ENCODE data around the gene SHROOM4. TPM values are rescaled to one million over a fixed set of nuclear protein-coding genes. Genes with fewer than 3 reads are reported as not detected.

The SHROOM4 gene
- total RNA-seq, 1 donor from 2014 or later, result 5.7 TPM

- DNase-seq (ENCODE audit: low spot score, unreplicated experiment), result no peak
- Mint-ChIP-seq H3K9me3 (ENCODE audit: low read depth) (peaks cover 29% of the 10 kb centered on the region), H3K36me3 (ENCODE audit: insufficient read depth) (no peaks in the 10 kb centered on the region), H3K4me1 (ENCODE audit: low read depth) (no peaks in the 10 kb centered on the region), H3K27ac (no peak overlapping the region), H3K27me3 (no peaks in the 10 kb centered on the region), H3K4me3 (ENCODE audit: low read depth) (no peak overlapping the region)
- TF ChIP-seq CTCF (IDR thresholded peaks at IDR 0.05; ENCODE audit: unreplicated experiment), result no peak
Measured at GRCh38 chrX:50852524-50852923, 38.5 kb upstream of the SHROOM4 start.

- TF ChIP-seq CTCF (IDR thresholded peaks at IDR 0.05; ENCODE audit: unreplicated experiment), result no peak
- no peak overlapping the region for H3K27ac Mint-ChIP-seq
- peaks cover 2% of the 10 kb centered on the region for H3K36me3 Mint-ChIP-seq (ENCODE audit: insufficient read depth)
- no peak for DNase-seq (ENCODE audit: low spot score, unreplicated experiment)
- H3K9me3 Mint-ChIP-seq (ENCODE audit: low read depth), result peaks cover 24% of the 10 kb centered on the region
- no peak overlapping the region for H3K4me3 Mint-ChIP-seq (ENCODE audit: low read depth)
- H3K4me1 Mint-ChIP-seq (ENCODE audit: low read depth), result no peaks in the 10 kb centered on the region
- no peaks in the 10 kb centered on the region for H3K27me3 Mint-ChIP-seq
Measured at GRCh38 chrX:50842221-50842620, 28.2 kb upstream of the SHROOM4 start.

GRCh38 chrX:50839730-50840129 is 25.7 kb upstream of the SHROOM4 start:
- no peak overlapping the region for H3K27ac Mint-ChIP-seq
- DNase-seq (ENCODE audit: low spot score, unreplicated experiment), result no peak

GRCh38 chrX:50838820-50839600 is 25.0 kb upstream of the SHROOM4 start:
- Mint-ChIP-seq H3K9me3 (ENCODE audit: low read depth) (peaks cover 32% of the 10 kb centered on the region), H3K27me3 (no peaks in the 10 kb centered on the region), H3K36me3 (ENCODE audit: insufficient read depth) (no peaks in the 10 kb centered on the region), H3K27ac (no peak overlapping the region), H3K4me1 (ENCODE audit: low read depth) (no peaks in the 10 kb centered on the region), H3K4me3 (ENCODE audit: low read depth) (no peak overlapping the region)
- TF ChIP-seq CTCF (IDR thresholded peaks at IDR 0.05; ENCODE audit: unreplicated experiment), result no peak
- no peak for DNase-seq (ENCODE audit: low spot score, unreplicated experiment)

More at GRCh38 chrX:50839730-50840129, 25.7 kb upstream of the SHROOM4 start:
- peaks cover 29% of the 10 kb centered on the region for H3K9me3 Mint-ChIP-seq (ENCODE audit: low read depth)
- no peak overlapping the region for H3K4me3 Mint-ChIP-seq (ENCODE audit: low read depth)
- no peaks in the 10 kb centered on the region for H3K4me1 Mint-ChIP-seq (ENCODE audit: low read depth)
- no peaks in the 10 kb centered on the region for H3K36me3 Mint-ChIP-seq (ENCODE audit: insufficient read depth)
- no peak for TF ChIP-seq CTCF (IDR thresholded peaks at IDR 0.05; ENCODE audit: unreplicated experiment)
- H3K27me3 Mint-ChIP-seq, result no peaks in the 10 kb centered on the region

GRCh38 chrX:50827996-50828395 is 14.0 kb upstream of the SHROOM4 start:
- no peaks in the 10 kb centered on the region for H3K27me3 Mint-ChIP-seq

More at GRCh38 chrX:50827996-50828395, 14.0 kb upstream of the SHROOM4 start:
- H3K9me3 Mint-ChIP-seq (ENCODE audit: low read depth), result peaks cover 8% of the 10 kb centered on the region
- no peak for TF ChIP-seq CTCF (IDR thresholded peaks at IDR 0.05; ENCODE audit: unreplicated experiment)
- no peak overlapping the region for H3K4me3 Mint-ChIP-seq (ENCODE audit: low read depth)
- no peaks in the 10 kb centered on the region for H3K36me3 Mint-ChIP-seq (ENCODE audit: insufficient read depth)
- H3K4me1 Mint-ChIP-seq (ENCODE audit: low read depth), result no peaks in the 10 kb centered on the region
- H3K27ac Mint-ChIP-seq, result no peak overlapping the region
- DNase-seq (ENCODE audit: low spot score, unreplicated experiment), result no peak

Measured in progenitor cell of endocrine pancreas (in vitro differentiated cells).